8988T (cell line): ENCODE results near the gene MYO9A.

Experiments used
- DNase-seq: peaks from one replicate; pipeline ENCODE4 v3.0.0; 2011

The MYO9A gene

GRCh38 chr15:71779073-71779797 is 338.7 kb downstream of the MYO9A start:
- no peak for DNase-seq

- DNase-seq = no peak
Observed at GRCh38 chr15:71777216-71777943, 340.6 kb downstream of the MYO9A start.

GRCh38 chr15:71776304-71776703 is 341.6 kb downstream of the MYO9A start:
- no peak for DNase-seq

GRCh38 chr15:71775856-71776255 is 342.1 kb downstream of the MYO9A start:
- no peak for DNase-seq

- no peak for DNase-seq
Observed at GRCh38 chr15:71773206-71773859, 344.6 kb downstream of the MYO9A start.
